GM21528 (cell line): Measurements from ENCODE around the gene SECISBP2.
A peak's percentile ranks its signal among the peaks of the same experiment; 100 is the strongest.
"Not testable (repeated sequence)": the region's sequence is repeated elsewhere in the genome, so short reads cannot be mapped to it uniquely, and the experiment has no call there.

Source experiments
- ATAC-seq: cut with Tn5 transposase; IDR thresholded peaks from one replicate; pipeline ENCODE4 v1.9.1; 2021; ENCODE audit warnings: mild to moderate bottlenecking, moderate library complexity; ENCODE audit not compliant: unreplicated experiment, low FRiP score

SECISBP2 gene

GRCh38 chr9:89309608-89310474 lies 8.5 kb upstream of the SECISBP2 start:
- no peak for ATAC-seq

DNA sequence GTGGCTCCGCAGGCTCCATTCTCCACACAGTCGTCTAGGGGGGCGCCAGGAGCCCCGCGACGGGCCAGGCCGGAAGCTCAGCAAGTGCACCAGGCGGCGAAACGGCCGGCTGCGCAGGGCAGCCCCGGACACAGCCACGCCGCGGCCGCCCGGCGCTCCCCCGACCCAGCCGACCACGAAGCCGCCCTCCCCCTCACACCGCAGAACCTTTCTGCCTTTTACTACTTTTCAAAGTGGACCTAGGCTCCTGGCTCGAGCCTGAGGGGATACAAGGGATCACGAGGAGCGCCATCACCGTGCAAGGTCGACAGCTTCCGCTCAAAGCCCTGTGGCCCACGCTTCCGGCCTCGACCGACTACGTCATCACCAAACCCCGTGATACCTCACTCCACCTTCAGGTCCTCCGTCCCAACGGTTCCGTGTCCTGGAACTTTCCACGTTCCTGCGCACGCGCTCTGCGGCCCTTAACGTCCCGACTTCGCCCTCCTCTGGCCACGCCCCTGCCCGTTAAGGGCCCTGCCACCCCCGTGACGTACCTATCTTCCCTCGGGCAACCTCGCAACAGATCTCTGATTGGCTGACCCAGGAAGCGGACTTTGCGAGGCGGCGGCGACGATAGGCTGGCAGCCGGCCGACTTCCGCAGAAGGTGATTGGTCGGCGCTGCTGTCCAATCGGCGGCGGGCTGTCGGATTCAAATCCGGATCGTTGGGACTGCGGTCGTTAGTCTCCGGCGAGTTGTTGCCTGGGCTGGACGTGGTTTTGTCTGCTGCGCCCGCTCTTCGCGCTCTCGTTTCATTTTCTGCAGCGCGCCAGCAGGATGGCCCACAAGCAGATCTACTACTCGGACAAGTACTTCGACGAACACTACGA lies 7.6 kb upstream of the SECISBP2 start, which contains the start of gene CKS2:
TSS of gene CKS2 (plus strand) at position 721 of the 871 bp plus-strand sequence. CDS start at position 819, 98 bp downstream.
- ATAC-seq: peak; percentile 94

DNA sequence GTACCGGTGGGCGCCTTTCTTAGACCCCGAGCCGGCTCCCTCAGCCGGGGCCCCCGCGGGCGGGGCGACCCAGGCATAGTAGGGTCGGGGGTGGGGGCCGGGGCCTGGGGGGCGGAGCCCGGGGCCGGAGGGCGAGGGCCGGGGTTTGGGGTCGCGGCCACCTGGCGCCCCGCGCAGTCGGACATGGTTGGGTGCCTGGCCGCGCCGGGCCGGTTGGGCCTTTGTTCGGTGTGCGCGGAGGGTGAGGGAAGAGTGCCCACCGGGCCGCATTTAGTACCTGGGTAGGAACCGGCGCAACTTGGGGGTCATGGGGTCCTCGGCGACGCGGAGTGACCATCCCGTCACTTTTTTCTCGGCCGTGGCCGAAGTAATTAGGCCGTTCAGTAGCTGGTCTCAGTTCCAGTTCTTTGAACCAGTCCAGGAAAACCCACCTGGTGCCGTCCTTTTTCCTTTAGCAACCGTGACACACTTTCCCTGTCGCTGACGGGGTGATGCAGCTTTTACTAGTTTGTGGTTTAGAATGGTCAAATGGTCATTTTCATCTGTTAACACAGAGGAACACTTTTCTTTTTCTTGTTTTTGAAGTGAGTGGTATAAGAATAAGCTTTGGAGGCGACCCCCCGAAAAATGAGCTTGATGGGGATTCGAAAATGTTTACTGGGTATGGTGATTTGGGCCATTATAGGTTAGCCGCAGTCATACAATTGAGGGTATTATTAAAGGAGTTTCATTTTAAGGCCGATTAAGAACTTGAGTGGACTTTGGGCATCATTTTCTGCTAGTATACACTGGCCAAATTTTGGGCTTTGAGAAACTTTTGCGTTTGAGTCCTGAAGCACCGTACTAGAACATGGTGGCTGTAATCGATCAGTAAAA lies 6.7 kb upstream of the SECISBP2 start:
- peak; percentile 16 for ATAC-seq

GRCh38 chr9:89312222-89312571 lies 6.1 kb upstream of the SECISBP2 start:
- no peak for ATAC-seq

GRCh38 chr9:89313842-89314241 lies 4.5 kb upstream of the SECISBP2 start:
- ATAC-seq: no peak

DNA sequence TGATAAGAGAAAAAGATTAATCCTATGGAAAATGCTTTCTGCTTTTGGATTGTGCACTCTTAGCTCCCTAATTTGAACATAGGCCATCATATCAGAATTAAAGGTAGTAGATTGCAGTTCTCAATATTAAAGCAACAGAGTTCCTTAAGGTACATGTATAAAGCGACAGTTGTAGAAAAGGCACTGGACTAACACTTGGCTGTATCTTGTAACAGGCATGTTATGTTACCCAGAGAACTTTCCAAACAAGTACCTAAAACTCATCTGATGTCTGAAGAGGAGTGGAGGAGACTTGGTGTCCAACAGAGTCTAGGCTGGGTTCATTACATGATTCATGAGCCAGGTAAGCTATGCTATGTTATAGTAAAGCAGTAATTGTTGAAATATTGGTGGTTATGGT lies 3.3 kb upstream of the SECISBP2 start:
- ATAC-seq: no peak

DNA sequence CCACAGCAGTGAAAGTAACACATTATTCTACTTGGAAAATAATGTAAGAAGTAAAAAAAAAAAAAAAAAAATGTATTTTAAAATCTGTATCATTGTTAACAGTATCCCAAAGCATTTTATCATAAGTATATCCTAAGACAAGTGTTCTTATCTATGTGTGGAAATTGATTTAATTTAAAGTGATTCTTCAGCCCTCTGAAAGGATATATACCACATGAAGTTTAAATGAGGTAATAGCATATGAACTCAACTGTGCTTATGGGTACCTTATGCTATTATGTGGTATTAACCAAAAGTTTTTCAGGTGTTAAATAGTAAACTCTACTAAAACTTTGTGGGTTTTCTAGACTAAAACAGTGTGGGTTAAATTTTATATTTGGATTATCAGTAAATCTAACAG lies 2.8 kb upstream of the SECISBP2 start:
- ATAC-seq: no peak

- ATAC-seq: no peak
These were observed 1.0 kb upstream of the SECISBP2 start for GRCh38 chr9:89317282-89317681.

- ATAC-seq: no peak
These were observed 960 bp downstream of the SECISBP2 start for GRCh38 chr9:89319015-89319905.

GRCh38 chr9:89323390-89323789 lies 5.1 kb downstream of the SECISBP2 start:
- no peak for ATAC-seq

GRCh38 chr9:89325733-89326132 lies 7.4 kb downstream of the SECISBP2 start:
- ATAC-seq: no peak

- no peak for ATAC-seq
These were observed 9.8 kb downstream of the SECISBP2 start for GRCh38 chr9:89328064-89328463.

DNA sequence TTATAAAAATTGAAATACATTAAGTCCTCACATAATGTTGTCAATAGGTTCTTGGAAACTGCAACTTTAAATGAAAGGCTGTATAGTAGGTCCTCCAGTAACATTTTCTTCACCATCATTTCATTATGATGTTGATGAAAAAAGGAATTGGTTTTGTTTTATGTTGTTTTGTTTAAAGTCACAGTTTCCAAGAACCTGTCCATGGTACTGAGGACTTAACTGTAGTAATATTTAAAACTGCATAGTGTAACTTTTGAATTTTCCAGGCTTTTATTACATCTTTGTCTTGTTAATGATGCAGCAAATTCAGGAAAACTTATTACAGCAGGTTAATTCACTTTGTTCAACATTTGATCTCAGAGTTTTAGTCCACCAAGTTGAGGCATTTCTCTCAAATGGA lies 11.6 kb downstream of the SECISBP2 start:
- ATAC-seq: no peak

- ATAC-seq: no peak
These were observed 12.2 kb downstream of the SECISBP2 start for GRCh38 chr9:89330513-89330912.

GRCh38 chr9:89339807-89340206 lies 21.5 kb downstream of the SECISBP2 start:
- ATAC-seq: no peak

- ATAC-seq: no peak
These were observed 22.0 kb downstream of the SECISBP2 start for GRCh38 chr9:89340332-89340731.

DNA sequence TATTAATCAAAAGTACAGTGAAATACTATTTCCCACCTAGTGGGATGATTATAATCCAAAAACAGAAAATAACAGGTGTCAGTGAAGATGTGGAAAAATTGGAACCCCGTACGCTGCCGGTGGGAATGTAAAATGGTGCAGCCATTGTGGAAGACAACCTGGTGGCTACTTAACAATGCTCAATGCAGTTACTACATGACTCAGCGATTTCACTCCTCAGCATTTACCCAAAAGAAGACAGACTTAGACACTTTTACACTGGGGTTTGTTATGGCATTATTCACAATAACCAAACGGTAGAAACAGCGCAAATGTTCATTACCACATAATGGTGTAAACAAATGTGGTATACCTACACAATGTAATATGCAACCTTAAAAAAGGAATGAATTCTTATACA lies 23.9 kb downstream of the SECISBP2 start:
- no peak for ATAC-seq

- ATAC-seq: no peak
These were observed 24.6 kb downstream of the SECISBP2 start for GRCh38 chr9:89342948-89343347.

- ATAC-seq: not testable (repeated sequence)
These were observed 25.5 kb downstream of the SECISBP2 start for GRCh38 chr9:89343812-89344211.

GRCh38 chr9:89345476-89345875 lies 27.2 kb downstream of the SECISBP2 start:
- no peak for ATAC-seq
